IPS-18c (cell line): ENCODE measurements around the gene SLC25A36.
"Not testable (repeated sequence)": the region's sequence is repeated elsewhere in the genome, so short reads cannot be mapped to it uniquely, and the experiment has no call there.

ENCODE experiments used
- H3K4me3 ChIP-seq: 2 replicates; pipeline ENCODE4 v1.7.0; 2013; ENCODE audit warnings: low read depth, mild to moderate bottlenecking, low read length, moderate library complexity; ENCODE audit not compliant: insufficient read depth
- H3K9me3 ChIP-seq: one replicate; pipeline ENCODE4 v1.6.1; 2013; ENCODE audit warnings: mild to moderate bottlenecking, low read length, moderate library complexity; ENCODE audit not compliant: control insufficient read depth, insufficient read depth

The SLC25A36 gene

GRCh38 chr3:140953028-140953960 lies 11.7 kb downstream of the SLC25A36 start:
- H3K4me3 ChIP-seq = no peak overlapping the region
- H3K9me3 ChIP-seq = no peaks in the 10 kb centered on the region

DNA sequence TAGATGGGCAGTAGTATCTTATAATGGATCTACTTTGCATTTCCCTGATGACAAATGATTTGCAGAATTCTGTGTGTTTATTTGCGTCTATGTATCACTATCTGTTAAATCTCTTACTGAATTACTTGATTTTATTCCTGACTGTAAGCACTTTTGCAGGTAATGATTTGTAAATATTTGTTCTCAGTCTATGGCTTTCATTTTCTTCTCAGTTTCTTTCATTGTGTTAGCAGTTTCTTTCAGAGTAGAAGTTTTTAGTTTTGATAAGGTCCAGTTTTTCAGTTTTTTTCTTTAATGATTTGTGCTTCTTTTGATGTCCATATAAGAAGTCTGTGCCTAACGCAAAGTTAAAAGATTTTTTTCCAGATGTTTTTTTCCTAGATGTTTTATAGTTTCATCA lies 12.9 kb downstream of the SLC25A36 start:
- H3K9me3 ChIP-seq = no peaks in the 10 kb centered on the region
- no peak overlapping the region for H3K4me3 ChIP-seq

DNA sequence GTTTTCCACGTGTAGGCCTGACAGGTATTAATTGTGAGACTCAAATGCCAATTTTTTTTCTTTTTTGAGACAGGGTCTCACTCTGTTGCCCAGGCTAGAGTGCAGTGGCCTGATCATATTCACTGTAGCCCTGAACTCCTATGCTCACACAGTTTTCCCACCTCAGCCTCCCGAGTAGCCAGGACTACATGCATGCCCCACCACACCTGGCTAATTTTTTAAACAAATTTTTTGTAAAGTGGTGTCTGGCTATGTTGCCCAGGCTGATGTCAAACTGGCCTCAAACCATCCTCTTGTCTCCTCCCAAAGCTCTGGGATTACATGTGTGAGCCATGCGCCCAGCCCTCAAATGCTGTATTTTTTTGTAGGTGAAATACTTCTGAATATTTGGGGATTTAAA lies 14.0 kb downstream of the SLC25A36 start:
- no peak overlapping the region for H3K4me3 ChIP-seq

DNA sequence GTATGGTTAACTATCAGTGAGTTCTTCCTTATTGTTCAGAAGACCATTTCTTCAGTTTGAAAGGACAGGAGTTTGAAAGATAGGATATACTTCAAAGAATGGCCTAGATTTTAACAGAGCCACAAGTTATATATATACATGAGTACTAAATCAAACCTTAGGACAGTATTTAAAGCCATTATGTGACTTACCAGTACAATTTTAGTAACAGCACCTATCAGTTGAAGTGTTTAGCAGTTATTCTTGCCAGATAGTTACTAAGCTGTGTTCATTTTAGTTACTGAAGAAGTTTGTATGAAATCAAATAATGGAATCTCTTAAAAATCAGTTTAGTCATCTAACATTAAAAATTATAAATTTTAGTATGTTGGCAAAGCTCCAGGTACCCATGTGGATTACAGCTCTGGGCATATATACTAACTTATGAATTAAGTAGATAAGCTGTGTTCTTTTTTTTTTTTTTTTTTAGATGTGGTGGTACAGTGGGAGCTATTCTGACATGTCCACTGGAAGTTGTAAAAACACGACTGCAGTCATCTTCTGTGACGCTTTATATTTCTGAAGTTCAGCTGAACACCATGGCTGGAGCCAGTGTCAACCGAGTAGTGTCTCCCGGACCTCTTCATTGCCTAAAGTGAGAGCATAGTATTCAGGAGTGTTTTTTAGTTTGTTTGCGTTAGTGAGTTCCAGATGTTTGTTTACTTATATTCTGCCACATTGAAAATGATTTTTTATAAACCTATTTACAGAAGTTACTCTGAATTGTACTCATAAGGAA lies 14.6 kb downstream of the SLC25A36 start:
- Histone ChIP-seq H3K9me3 (no peaks in the 10 kb centered on the region), H3K4me3 (no peak overlapping the region)

More for the DNA sequence above, 14.0 kb downstream of the SLC25A36 start:
- no peaks in the 10 kb centered on the region for H3K9me3 ChIP-seq

GRCh38 chr3:140972833-140973232 lies 31.2 kb downstream of the SLC25A36 start:
- H3K9me3 ChIP-seq = no peaks in the 10 kb centered on the region
- no peak overlapping the region for H3K4me3 ChIP-seq

DNA sequence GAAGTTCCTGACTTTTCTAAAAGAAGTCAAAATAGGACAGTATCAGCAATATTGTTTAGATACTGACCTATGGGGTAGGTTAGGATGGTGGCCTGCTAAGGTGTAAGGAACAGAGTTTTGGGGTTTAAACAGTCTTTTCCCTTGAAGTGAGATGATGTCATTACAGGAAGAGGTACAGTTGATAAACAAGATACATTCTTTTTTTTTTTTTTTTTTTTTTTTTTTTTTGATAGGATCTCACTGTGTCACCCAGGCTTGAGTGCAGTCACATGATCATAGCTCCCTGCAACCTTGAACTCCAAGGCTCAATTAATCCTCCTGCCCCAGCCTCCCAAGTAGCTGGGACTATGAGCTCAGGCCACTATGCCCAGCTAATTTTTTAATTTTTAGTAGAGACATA lies 33.3 kb downstream of the SLC25A36 start:
- Histone ChIP-seq H3K4me3 (no peak overlapping the region), H3K9me3 (no peaks in the 10 kb centered on the region)

GRCh38 chr3:140980663-140981062 lies 39.0 kb downstream of the SLC25A36 start:
- Histone ChIP-seq H3K4me3 (no peak overlapping the region), H3K9me3 (no peaks in the 10 kb centered on the region)

- H3K4me3 ChIP-seq, H3K9me3 ChIP-seq: not testable (repeated sequence)
Observed at GRCh38 chr3:140987792-140988191, 46.2 kb downstream of the SLC25A36 start.

DNA sequence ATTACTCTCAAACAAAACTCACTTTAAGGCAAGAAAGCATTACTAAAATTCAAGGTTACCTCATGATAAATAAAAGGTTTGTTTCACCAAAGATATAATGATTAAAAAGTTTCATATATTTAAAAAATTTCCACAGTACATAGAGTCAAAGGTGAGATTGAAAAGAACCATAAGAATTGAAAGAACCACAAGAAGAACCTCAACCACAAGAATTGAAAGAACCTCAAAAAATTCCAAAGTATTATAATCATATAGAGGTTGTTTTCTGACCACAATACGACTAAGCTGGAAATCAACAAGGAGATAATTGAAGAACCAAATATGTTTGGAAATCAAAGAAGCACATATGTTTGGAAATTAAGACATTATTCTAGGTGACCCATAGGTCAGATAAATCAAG lies 52.7 kb downstream of the SLC25A36 start:
- no peaks in the 10 kb centered on the region for H3K9me3 ChIP-seq

GRCh38 chr3:140994861-140995260 lies 53.2 kb downstream of the SLC25A36 start:
- H3K9me3 ChIP-seq, H3K4me3 ChIP-seq: not testable (repeated sequence)

More for the DNA sequence above, 52.7 kb downstream of the SLC25A36 start:
- H3K4me3 ChIP-seq = no peak overlapping the region

DNA sequence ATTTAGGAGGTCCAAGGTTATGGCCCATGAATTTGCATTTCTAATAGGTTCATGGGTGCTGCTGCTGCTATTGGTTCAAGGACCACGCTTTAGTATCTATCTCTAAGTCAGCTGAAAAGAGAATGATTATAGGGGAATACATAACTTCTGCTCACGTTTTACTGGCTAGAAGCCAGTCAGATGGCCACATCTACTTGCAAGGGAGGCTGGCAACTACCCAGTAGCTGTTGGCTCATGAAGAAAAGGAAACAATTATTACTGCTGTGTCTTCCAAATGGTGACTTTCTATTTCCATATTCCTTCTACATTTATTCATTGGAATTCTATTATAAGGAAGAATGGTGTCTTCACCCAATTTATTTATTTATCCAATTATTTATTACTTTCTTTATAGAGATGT lies 54.2 kb downstream of the SLC25A36 start:
- H3K4me3 ChIP-seq = no peak overlapping the region
- no peaks in the 10 kb centered on the region for H3K9me3 ChIP-seq

GRCh38 chr3:141000027-141000663 lies 58.5 kb downstream of the SLC25A36 start:
- Histone ChIP-seq H3K9me3 (no peaks in the 10 kb centered on the region), H3K4me3 (no peak overlapping the region)

- H3K4me3 ChIP-seq = no peak overlapping the region
- no peaks in the 10 kb centered on the region for H3K9me3 ChIP-seq
Observed at GRCh38 chr3:141000686-141001085, 59.0 kb downstream of the SLC25A36 start.

DNA sequence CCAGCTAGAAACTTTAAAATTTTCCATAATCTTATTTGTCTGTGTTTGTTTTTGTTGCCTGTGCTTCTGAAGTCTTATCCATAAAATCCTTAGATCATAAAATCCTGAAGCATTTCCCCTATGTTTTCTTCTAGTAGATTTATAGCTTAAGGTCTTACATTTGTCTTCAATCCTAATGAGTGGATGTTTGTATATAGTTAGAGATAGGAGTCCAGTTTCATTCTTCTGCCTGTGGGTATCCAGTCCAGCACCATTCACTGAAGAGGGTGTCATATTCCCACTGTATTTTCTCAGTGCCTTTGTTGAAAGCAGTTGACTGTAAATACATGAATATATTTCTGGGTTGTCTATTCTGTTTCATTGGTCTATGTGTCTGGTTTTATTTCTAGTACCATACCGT lies 64.7 kb downstream of the SLC25A36 start:
- no peak overlapping the region for H3K4me3 ChIP-seq

GRCh38 chr3:141009496-141009895 lies 67.9 kb downstream of the SLC25A36 start:
- no peaks in the 10 kb centered on the region for H3K9me3 ChIP-seq
- no peak overlapping the region for H3K4me3 ChIP-seq

More for the DNA sequence above, 64.7 kb downstream of the SLC25A36 start:
- no peaks in the 10 kb centered on the region for H3K9me3 ChIP-seq

- H3K9me3 ChIP-seq = no peaks in the 10 kb centered on the region
Observed at GRCh38 chr3:141011232-141011996, 69.8 kb downstream of the SLC25A36 start.

GRCh38 chr3:141011997-141012262 lies 70.3 kb downstream of the SLC25A36 start:
- Histone ChIP-seq H3K9me3 (no peaks in the 10 kb centered on the region), H3K4me3 (no peak overlapping the region)

More at GRCh38 chr3:141011232-141011996, 69.8 kb downstream of the SLC25A36 start:
- H3K4me3 ChIP-seq = no peak overlapping the region
